Right ventricle myocardium superior (tissue), 1 donor: Measurements from ENCODE around the gene PARD6B. TPM values are rescaled to one million over a fixed set of nuclear protein-coding genes. Genes with fewer than 3 reads are reported as not detected.

Experiments used
- ATAC-seq: fragments of 200-7000 bp; cut with Tn5 transposase; one replicate; pipeline ENCODE4 v1.9.1; 2020; ENCODE audit warnings: mild to moderate bottlenecking; ENCODE audit not compliant: poor library complexity
- DNase-seq: peaks from one replicate; pipeline ENCODE4 v3.0.0-alpha.2; 2020
- intact Hi-C: fragments of 100-400 bp; cut with DNase I; formaldehyde crosslinking; loops from one replicate; pipeline ENCODE4 v1.11.2; 2022
- total RNA-seq: library from RNA; stranded (reverse); fragmentation: NEBNext Ultra II Directional; extraction: Animal tissue kit (Norgen Biotek cat#: 25700); gene quantifications from one replicate; pipeline ENCODE4 v1.2.1, GENCODE V29; 2021
- donor health status: DM: no; HTN: yes; CAD: no; lungs with severe emphysema.

Gene PARD6B
- total RNA-seq, 1 donor from 2014 or later, result 4.7 TPM

DNA sequence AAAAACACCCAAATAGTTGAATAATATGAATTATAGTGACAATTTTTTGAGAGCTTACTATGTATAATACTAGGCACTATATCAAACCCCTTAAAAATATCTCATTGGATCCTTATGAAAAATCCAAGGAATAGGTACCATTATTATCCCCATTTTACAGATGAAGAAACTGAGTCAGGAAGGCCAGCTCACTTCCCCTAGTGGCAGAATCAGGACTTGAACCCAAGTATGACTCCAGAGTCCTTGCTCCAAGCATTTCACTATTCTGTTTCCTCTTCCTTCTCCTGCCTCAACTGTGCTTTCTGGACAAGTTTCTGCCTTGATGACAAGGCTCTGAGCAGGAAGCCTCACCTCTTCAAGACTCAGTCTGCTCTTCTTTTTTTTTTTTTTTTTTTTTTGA lies 10.8 kb upstream of the PARD6B start:
- DNase-seq, result no peak
- intact Hi-C loops, result no loop called here
- no peak for ATAC-seq

DNA sequence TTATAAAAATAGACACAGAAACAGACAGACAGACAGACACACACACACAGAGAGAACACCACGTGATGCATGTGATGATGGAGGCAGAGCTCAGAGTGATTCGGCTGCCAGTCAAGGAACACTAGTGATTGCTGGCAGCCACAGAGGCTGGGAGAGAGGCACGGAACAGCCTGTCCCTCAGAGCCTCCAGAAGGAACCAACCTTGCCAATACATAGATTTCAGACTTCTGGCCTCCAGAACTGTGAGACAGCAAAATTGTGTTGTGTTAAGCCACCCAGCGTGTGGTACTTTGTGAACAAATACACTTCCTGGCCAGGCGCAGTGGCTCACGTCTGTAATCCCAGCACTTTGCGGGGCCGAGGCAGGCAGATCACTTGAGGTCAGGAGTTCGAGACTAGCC lies 9.5 kb upstream of the PARD6B start:
- DNase-seq (peak; percentile 69), ATAC-seq (peak; percentile 91)
- intact Hi-C loops, result no loop called here

DNA sequence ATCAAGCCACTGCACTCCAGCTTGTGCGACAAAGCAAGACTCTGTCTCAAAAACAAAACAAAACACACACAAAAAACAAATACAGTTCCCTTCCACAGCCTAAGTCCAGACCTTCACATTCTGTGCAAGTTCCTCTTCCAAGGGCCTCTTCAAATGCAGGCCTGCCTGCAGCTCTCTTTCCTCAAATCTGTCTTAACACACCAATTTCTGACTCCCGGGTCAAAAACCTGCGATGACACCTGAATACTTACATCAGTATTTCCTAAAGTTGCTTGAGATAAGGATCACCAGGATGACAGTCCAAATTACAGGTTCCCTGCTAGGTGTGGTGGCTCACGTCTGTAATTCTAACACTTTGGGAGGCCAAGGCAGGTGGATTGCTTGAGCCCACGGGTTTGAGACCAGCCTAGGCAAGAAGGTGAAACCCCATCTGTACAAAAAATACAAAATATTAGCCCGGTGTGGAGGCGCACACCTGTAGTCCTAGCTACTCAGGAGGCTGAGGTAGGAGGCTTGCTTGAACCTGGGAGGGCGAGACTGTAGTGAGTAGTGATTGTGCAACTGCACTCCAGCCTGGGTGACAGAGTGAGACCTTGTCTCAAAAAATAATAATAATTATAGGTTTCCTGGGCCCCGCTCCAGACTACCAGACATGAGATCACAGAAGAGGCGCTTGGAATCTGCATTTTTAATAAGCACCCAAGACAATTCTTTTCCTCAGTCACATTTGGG lies 8.8 kb upstream of the PARD6B start:
- DNase-seq, result no peak
- no peak for ATAC-seq
- intact Hi-C loops, result no loop called here

- intact Hi-C loops, result no loop called here
Observed at GRCh38 chr20:50723672-50724071, 7.7 kb upstream of the PARD6B start.

GRCh38 chr20:50724112-50724725 lies 7.2 kb upstream of the PARD6B start:
- ATAC-seq (no peak), DNase-seq (no peak)
- intact Hi-C loops, result no loop called here

More at GRCh38 chr20:50723672-50724071, 7.7 kb upstream of the PARD6B start:
- ATAC-seq (no peak), DNase-seq (no peak)

- peak; percentile 68 for DNase-seq
- ATAC-seq, result peak; percentile 71
- intact Hi-C loops, result no loop called here
Observed at GRCh38 chr20:50724851-50725723, 6.3 kb upstream of the PARD6B start.

DNA sequence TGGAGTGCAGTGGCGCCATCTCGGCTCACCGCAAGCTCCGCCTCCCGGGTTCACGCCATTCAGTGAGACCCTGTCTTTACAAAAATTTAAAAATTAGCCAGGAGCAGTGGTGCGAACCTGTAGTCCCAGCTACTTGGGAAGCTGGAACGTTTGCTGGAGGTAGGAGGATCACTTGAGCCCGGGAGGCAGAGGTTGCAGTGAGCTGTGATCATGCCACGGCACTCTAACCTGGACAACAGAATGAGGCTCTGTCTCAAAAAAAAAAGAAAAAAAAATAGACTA lies 5.7 kb upstream of the PARD6B start:
- intact Hi-C loops, result no loop called here
- ATAC-seq, result no peak
- no peak for DNase-seq

GRCh38 chr20:50726955-50727791 lies 4.2 kb upstream of the PARD6B start:
- ATAC-seq (no peak), DNase-seq (no peak)
- intact Hi-C loops, result no loop called here

DNA sequence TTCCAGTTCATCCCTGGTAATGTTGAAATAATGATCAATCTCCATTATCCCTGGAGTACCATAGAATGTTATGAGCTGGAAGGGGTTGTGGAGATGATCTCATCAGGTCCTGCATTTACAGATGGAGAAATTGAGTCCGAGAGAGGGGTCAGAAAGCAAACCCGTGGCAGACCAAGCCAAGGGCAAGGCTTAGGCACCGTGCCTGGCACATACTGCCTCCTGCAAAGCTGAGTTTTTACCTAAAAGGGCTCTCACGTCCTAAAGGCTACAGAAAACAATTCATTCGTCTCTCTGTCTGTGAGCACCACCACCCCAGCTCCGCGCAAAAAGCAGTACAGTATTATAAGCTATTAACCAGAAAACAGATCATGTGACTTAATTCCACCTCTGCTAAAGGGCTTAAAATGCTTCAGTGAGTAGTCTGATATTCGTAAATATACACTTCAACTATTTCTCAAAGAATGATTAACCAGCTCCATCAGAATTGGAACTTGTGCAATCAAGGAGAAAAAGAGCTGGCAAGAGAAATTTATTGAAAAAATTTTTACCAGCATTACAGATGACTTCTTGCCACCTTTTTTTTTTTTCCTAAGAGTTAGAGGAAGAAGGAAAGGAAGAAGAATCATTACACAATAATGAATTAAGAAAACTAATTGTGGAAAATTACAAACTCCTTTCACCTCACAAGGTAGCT lies 3.4 kb upstream of the PARD6B start:
- no peak for DNase-seq
- intact Hi-C loops, result no loop called here
- ATAC-seq, result no peak

DNA sequence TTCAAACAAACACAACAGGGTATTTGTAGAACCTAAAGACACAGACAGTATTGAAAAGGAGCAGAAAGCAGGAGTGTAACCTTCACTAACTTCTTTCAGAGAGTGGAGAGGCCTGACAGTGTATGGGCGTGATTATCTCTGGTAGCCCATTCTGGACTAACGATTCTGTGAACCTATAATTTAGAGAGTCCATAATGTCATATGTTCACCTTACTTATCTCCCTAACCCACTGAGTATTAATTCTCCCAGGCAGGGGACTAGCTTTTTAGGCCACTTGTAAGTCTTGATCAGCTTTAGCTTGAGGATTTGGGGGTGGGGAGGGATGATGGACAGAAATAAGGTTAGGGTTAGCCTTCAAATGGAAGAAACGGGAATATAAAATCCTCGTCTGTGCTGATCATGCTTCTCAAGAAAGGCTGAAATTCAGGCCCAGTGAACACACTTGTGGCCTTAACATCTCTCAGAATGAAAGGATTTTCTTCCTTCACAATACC lies 2.8 kb upstream of the PARD6B start:
- intact Hi-C loops, result no loop called here
- ATAC-seq (no peak), DNase-seq (no peak)

DNA sequence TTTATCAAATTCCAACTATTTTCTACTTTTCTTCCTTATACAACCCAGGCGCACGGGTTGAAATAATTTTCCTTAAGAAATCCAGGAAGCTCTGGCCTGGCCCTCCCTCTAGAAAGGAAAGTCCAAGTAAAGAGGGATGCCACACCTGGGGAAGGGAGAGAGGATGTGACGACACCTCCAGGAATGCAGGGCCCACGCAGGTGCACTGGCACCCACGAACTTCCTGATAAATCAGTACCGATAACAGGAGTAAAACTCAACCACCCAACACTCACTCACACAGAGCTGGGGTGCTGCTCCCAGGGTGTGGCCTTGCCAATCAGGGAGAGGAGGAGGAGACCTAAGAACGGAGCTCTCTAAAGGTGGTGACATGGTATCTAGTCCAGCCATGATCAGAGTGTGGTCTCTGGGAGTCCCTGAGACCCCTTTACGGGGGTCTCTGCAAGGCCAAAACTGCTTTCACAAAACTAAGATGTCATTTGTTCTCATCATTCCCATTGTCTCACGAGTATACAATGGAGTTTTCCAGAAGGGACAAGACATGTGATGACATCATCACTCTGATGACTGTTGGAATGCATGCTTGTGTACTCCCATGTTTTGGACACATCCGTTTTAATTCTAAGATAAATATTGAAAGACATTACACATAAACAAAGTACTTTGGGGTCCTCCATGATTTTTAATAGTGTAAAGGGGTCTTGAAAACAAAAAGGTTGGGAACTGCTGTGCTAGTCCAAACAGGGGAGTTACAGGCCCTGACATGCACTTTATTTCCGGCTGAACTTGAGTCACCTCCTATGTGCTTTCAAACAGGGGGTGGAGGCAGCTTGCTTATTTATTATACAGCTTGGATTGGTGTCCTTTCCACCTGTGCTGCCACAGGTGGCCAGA lies 2.2 kb upstream of the PARD6B start:
- intact Hi-C loops, result no loop called here
- ATAC-seq (no peak), DNase-seq (no peak)

DNA sequence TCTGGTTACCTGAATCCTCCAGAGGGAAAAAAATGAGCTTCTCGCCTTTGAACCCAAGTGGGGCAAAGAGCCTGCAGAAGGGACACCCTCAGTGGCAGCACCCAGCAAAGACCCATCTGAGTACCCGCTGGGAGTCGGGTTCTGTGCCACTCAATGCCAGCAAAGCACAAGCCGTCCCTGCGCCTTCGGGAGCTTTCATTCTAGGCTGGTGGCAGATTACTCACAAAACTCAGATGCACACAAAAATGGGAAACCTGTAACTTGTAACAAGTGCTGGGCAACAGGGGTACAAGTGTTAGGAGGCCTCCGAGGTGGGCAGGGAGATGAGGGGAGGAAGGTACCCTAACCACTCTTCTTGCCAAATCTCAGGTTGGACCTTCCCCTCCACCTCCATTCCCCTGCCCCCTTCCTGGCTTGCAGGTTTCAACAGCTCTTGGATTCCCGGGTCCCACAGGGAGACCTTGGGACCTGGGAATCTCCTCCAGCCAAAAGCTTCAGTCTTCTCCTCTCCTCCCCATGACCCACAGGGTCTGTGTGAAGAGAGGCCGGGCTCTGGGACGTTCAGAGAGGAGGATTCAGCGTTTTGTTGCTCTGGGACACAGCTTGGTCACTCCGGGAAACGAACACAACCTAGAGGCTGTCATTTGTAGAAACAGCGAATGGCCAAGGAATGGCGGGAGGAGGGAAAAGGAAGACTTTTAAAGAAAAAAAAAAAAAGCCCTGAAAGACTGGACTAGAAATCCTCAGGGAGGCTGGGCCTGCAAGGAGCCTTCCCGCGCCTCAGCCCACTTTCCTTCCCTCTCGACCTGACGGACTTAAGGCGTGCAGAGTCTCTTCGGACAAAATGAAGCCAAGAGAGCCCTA lies 1.2 kb upstream of the PARD6B start:
- intact Hi-C loops, result no loop called here

DNA sequence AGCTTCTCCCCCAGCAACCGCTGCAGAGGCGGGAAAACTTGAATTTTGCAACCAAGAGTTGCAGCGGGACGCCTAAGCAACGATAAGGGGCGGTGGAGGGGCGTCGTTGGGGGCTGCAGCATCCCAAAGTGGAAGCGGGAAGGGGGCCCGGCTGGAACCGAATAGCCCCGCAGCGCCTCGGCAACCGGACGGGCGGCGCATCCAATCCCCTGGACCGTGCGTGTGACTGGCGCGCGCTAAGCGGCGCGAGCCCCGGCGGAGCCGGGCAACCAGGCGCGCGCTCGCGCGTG lies 670 bp upstream of the PARD6B start:
- ATAC-seq (no peak), DNase-seq (no peak)
- intact Hi-C loops, result no loop called here

More for the DNA sequence above, 1.2 kb upstream of the PARD6B start:
- DNase-seq (no peak), ATAC-seq (peak; percentile 0)

- DNase-seq (no peak), ATAC-seq (no peak)
- intact Hi-C loops, result no loop called here
Observed at GRCh38 chr20:50731930-50732690, 730 bp downstream of the PARD6B start.

DNA sequence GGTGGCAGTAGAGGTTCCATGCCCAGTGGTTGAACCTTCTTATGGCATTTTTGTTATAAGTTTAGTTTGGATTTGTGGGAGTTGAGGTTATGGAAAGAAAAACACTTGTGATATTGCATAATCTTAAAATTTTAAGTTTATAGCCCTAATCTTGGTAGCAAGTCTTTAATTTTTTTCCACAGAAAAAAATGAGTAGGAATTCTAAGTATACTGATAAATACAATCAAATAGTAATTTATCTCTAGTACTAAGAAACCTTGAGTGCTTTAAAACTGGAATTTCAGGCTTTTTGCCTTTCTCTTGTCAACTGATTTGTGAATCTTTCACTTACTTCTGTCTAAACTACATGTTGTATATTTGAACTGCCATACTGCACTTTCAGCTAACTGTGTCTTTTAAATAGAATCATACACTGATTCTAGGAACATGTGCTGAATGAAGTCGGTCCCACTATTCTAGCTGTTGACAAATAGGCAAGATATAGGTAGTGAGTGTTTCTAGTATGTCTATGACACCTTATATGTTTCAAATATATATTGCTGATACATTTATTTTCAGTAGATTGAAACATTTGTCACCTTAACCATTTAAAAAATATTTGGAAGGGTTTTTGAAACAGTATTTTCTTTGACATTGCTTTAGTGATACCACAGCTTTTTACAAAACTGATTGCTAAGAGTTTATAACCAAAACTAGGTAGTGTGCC lies 2.4 kb downstream of the PARD6B start:
- DNase-seq (no peak), ATAC-seq (no peak)
- intact Hi-C loops, result no loop called here
